HG03457 (cell line): ENCODE data around the gene PICK1.

ENCODE experiments used
- ATAC-seq: cut with Tn5 transposase; IDR thresholded peaks from one replicate; pipeline ENCODE4 v1.9.1; 2021; ENCODE audit warnings: moderate number of reproducible peaks; ENCODE audit not compliant: unreplicated experiment

PICK1 gene

GRCh38 chr22:38086001-38086845 lies 29.0 kb downstream of the PICK1 start:
- ATAC-seq = no peak

- no peak for ATAC-seq
These were observed 29.7 kb downstream of the PICK1 start for GRCh38 chr22:38086942-38087341.

- ATAC-seq = no peak
These were observed 30.7 kb downstream of the PICK1 start for GRCh38 chr22:38087855-38088254.

GRCh38 chr22:38088629-38089473 lies 31.6 kb downstream of the PICK1 start:
- no peak for ATAC-seq

GRCh38 chr22:38089474-38089851 lies 32.3 kb downstream of the PICK1 start:
- no peak for ATAC-seq

GRCh38 chr22:38097058-38097457 lies 39.9 kb downstream of the PICK1 start:
- no peak for ATAC-seq

- no peak for ATAC-seq
These were observed 40.6 kb downstream of the PICK1 start for GRCh38 chr22:38097557-38098409.

GRCh38 chr22:38098410-38099249 lies 41.4 kb downstream of the PICK1 start:
- ATAC-seq = no peak

- no peak for ATAC-seq
These were observed 46.4 kb downstream of the PICK1 start for GRCh38 chr22:38103641-38104040.

- ATAC-seq = no peak
These were observed 46.9 kb downstream of the PICK1 start for GRCh38 chr22:38104084-38104483.

GRCh38 chr22:38106814-38107578 lies 49.8 kb downstream of the PICK1 start:
- ATAC-seq = no peak

GRCh38 chr22:38107692-38108515 lies 50.7 kb downstream of the PICK1 start:
- ATAC-seq = no peak

- no peak for ATAC-seq
These were observed 51.5 kb downstream of the PICK1 start for GRCh38 chr22:38108561-38109319.

GRCh38 chr22:38109371-38110001 lies 52.3 kb downstream of the PICK1 start:
- no peak for ATAC-seq

- ATAC-seq = no peak
These were observed 53.0 kb downstream of the PICK1 start, which contains the start of gene BAIAP2L2 for GRCh38 chr22:38110008-38110862. BAIAP2L2 (minus strand) TSS chr22:38110684; CDS start chr22:38110525, 159 bp downstream.
